ENCODE results near the gene HYAL1.
"Not testable (repeated sequence)": the region's sequence is repeated elsewhere in the genome, so short reads cannot be mapped to it uniquely, and the experiment has no call there.

HYAL1 gene

GRCh38 chr3:50272911-50273688 lies 30.3 kb downstream of the HYAL1 start:
- peak; percentile 78 to 89 (median 87) for DNase-seq (ENCODE audit: low read depth in 3 of 3)

- DNase-seq (ENCODE audit: low read depth in 3 of 3) = not testable (repeated sequence)
These were observed 30.9 kb downstream of the HYAL1 start for GRCh38 chr3:50272538-50272910.

GRCh38 chr3:50271314-50271936 lies 31.9 kb downstream of the HYAL1 start:
- no peak for DNase-seq (ENCODE audit: low read depth in 3 of 3)

- DNase-seq (ENCODE audit: low read depth in 3 of 3) = no peak
These were observed 32.8 kb downstream of the HYAL1 start for GRCh38 chr3:50270422-50271224.

GRCh38 chr3:50269977-50270413 lies 33.4 kb downstream of the HYAL1 start:
- DNase-seq (ENCODE audit: low read depth in 3 of 3) = no peak

GRCh38 chr3:50269460-50269859 lies 33.9 kb downstream of the HYAL1 start:
- no peak for DNase-seq (ENCODE audit: low read depth in 3 of 3)

GRCh38 chr3:50268703-50269451 lies 34.5 kb downstream of the HYAL1 start, which contains the start of gene SEMA3B:
SEMA3B (plus strand) TSS chr3:50269147; CDS start chr3:50269241, 94 bp downstream.
- no peak for DNase-seq (ENCODE audit: low read depth in 3 of 3)

- DNase-seq (ENCODE audit: low read depth in 3 of 3) = no peak
These were observed 35.1 kb downstream of the HYAL1 start for GRCh38 chr3:50268276-50268675.

- no peak for DNase-seq (ENCODE audit: low read depth in 3 of 3)
These were observed 36.0 kb downstream of the HYAL1 start for GRCh38 chr3:50267280-50267913.

GRCh38 chr3:50266836-50267235 lies 36.5 kb downstream of the HYAL1 start:
- no peak for DNase-seq (ENCODE audit: low read depth in 3 of 3)

GRCh38 chr3:50266017-50266416 lies 37.4 kb downstream of the HYAL1 start:
- no peak for DNase-seq (ENCODE audit: low read depth in 3 of 3)

- DNase-seq (ENCODE audit: low read depth in 3 of 3) = no peak
These were observed 37.8 kb downstream of the HYAL1 start for GRCh38 chr3:50265571-50265970.

- DNase-seq (ENCODE audit: low read depth in 3 of 3) = no peak
These were observed 38.3 kb downstream of the HYAL1 start for GRCh38 chr3:50264964-50265485.

- DNase-seq (ENCODE audit: low read depth in 3 of 3) = no peak
These were observed 38.9 kb downstream of the HYAL1 start for GRCh38 chr3:50264383-50264963.

GRCh38 chr3:50263478-50264382 lies 39.6 kb downstream of the HYAL1 start:
- no peak for DNase-seq (ENCODE audit: low read depth in 3 of 3)

- no peak for DNase-seq (ENCODE audit: low read depth in 3 of 3)
These were observed 40.6 kb downstream of the HYAL1 start for GRCh38 chr3:50262778-50263177.

- DNase-seq (ENCODE audit: low read depth in 3 of 3) = not testable (repeated sequence)
These were observed 41.2 kb downstream of the HYAL1 start for GRCh38 chr3:50262200-50262599.

GRCh38 chr3:50261505-50261904 lies 41.9 kb downstream of the HYAL1 start:
- DNase-seq (ENCODE audit: low read depth in 3 of 3) = no peak

GRCh38 chr3:50260942-50261441 lies 42.4 kb downstream of the HYAL1 start:
- no peak for DNase-seq (ENCODE audit: low read depth in 3 of 3)

All from stimulated activated CD4-positive, alpha-beta T cell treated with anti-CD3 and anti-CD28 coated beads, TNF-alpha, amount 100 ng/mL, for 48 hours (primary cell).